GM19035 (cell line): ENCODE results near the gene PRSS37.

Source experiments
- ATAC-seq: cut with Tn5 transposase; IDR thresholded peaks from one replicate; pipeline ENCODE4 v1.9.1; 2021; ENCODE audit not compliant: unreplicated experiment

The PRSS37 gene

DNA sequence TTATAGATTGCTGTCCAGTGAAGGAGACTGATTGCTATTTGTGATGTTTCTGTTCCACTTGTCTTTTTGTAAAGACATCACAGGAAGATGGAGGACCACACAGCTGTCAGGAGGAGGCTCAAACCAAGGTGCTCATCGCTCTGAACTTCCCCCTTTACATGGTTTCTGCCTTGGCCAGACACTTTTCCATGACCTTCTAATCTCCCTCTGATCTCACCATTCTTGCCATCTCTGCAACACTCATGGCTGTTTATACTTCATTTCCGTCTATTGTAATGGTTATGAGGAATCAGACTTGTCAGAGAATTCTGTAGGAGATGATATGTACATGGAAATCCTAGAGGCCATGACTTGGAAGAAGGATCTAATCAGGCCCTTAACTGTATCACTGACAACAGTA lies 53.0 kb downstream of the PRSS37 start:
- ATAC-seq: no peak
